Gastrocnemius medialis (tissue), 4 donors: ENCODE results near the gene CHSY1.

Source experiments
- POLR2A ChIP-seq, 2 donors: fragments of 450-650 bp; IDR thresholded peaks; one replicate each; pipeline ENCODE4 v1.6.1; 2017; ENCODE audit warnings: antibody characterized with exemption in 2 of 2, mild to moderate bottlenecking in 2 of 2, moderate library complexity in 2 of 2
- TF ChIP-seq, protein P1 (sequence below), 5 experiments: fragments of 450-650 bp in 3 of 5; fragments of 200-600 bp in 2 of 5; sonication (generic) in 2 of 5; IDR thresholded peaks in 4 of 5; conservative IDR thresholded peaks in 1 of 5; 1 replicate in 4 of 5; 2 replicates in 1 of 5; pipeline ENCODE4 v1.5.1; 2016 to 2019; ENCODE audit warnings: antibody characterized with exemption in 5 of 5, mild to moderate bottlenecking in 3 of 5, moderate library complexity in 3 of 5

DNA sequence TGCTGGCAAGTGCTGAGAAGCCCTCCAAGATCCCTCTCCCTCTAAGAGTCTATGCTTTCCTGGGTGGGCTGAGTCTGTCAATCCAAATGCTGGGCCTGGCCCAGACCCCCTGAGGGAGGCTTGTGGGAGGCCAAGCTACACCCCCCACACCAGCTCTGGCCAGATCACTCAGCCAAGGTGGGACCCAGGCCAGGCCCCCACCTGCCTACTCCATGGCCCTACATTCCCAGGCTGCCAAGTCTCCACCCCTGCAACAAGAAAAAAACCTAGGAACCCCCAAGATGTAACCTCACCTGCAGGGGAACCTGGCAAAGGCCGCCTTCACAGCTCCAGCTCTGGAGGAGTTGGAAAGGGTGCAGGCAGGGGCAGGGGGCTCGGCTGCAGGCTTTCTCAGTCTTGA lies 109.1 kb downstream of the CHSY1 start:
- TF ChIP-seq, protein P1, sequence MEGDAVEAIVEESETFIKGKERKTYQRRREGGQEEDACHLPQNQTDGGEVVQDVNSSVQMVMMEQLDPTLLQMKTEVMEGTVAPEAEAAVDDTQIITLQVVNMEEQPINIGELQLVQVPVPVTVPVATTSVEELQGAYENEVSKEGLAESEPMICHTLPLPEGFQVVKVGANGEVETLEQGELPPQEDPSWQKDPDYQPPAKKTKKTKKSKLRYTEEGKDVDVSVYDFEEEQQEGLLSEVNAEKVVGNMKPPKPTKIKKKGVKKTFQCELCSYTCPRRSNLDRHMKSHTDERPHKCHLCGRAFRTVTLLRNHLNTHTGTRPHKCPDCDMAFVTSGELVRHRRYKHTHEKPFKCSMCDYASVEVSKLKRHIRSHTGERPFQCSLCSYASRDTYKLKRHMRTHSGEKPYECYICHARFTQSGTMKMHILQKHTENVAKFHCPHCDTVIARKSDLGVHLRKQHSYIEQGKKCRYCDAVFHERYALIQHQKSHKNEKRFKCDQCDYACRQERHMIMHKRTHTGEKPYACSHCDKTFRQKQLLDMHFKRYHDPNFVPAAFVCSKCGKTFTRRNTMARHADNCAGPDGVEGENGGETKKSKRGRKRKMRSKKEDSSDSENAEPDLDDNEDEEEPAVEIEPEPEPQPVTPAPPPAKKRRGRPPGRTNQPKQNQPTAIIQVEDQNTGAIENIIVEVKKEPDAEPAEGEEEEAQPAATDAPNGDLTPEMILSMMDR (IDR thresholded peaks at IDR 0.05 in 4 of 5, conservative IDR thresholded peaks at IDR 0.05 in 1 of 5) = no peak
- no peak for TF ChIP-seq POLR2A (IDR thresholded peaks at IDR 0.05)
